Tibial nerve (tissue), 4 donors: ENCODE measurements around the gene RPS27. TPM values are rescaled to one million over a fixed set of nuclear protein-coding genes. Genes with fewer than 3 reads are reported as not detected.

ENCODE experiments used
- DNase-seq, 2 donors: peaks; one replicate each; pipeline ENCODE4 v3.0.0-alpha.2; 2019; ENCODE audit warnings: low spot score in 2 of 2
- H3K27ac ChIP-seq, 4 donors: fragments of 200-600 bp; sonication (generic) in 3 of 4; one replicate each; pipeline ENCODE4 v1.5.1; 2017 to 2019; ENCODE audit warnings: mild to moderate bottlenecking in 1 of 4
- H3K27me3 ChIP-seq, 2 donors: fragments of 200-600 bp; sonication (generic) in 1 of 2; one replicate each; pipeline versions ENCODE4 v1.5.1 to v1.6.0; 2017 to 2019
- H3K36me3 ChIP-seq, 3 donors: fragments of 200-600 bp; sonication (generic); one replicate each; pipeline ENCODE4 v1.5.1; 2018 to 2019
- H3K4me1 ChIP-seq, 4 donors: fragments of 200-600 bp; sonication (generic) in 3 of 4; one replicate each; pipeline ENCODE4 v1.5.1; 2017 to 2019
- H3K4me3 ChIP-seq, 4 donors: fragments of 200-600 bp; sonication (generic) in 3 of 4; one replicate each; pipeline ENCODE4 v1.5.1; 2017 to 2019; ENCODE audit warnings: mild to moderate bottlenecking in 1 of 4, moderate library complexity in 1 of 4
- H3K9me3 ChIP-seq, 4 donors: fragments of 200-600 bp; sonication (generic) in 3 of 4; one replicate each; pipeline ENCODE4 v1.5.1; 2017 to 2019
- EP300 ChIP-seq, 2 donors: sonication (generic); formaldehyde crosslinking; IDR thresholded peaks; one replicate each; pipeline ENCODE4 v1.6.1; 2017; ENCODE audit warnings: antibody characterized with exemption in 2 of 2, mild to moderate bottlenecking in 1 of 2
- POLR2A ChIP-seq, 2 donors: fragments of 450-650 bp; IDR thresholded peaks; one replicate each; pipeline ENCODE4 v1.6.1; 2017; ENCODE audit warnings: antibody characterized with exemption in 2 of 2, mild to moderate bottlenecking in 2 of 2, moderate library complexity in 2 of 2
- WGBS, 2 donors: methylation state at CpG; one replicate each; pipeline ENCODE4 v1.1.5; 2018; 5-methylcytosine and 5-hydroxymethylcytosine counted together
- total RNA-seq, 4 donors: library from RNA; depleted of rRNA; stranded (reverse); fragments of >200 nt; gene quantifications; one replicate each; pipeline ENCODE4 v1.1.0, GENCODE V29; 2016
- TF ChIP-seq, protein P1 (sequence below), 5 experiments: fragments of 200-600 bp in 3 of 5; fragments of 450-650 bp in 2 of 5; sonication (generic) in 3 of 5; IDR thresholded peaks; one replicate each; pipeline ENCODE4 v1.5.1; 2016 to 2019; ENCODE audit warnings: antibody characterized with exemption in 5 of 5, mild to moderate bottlenecking in 3 of 5, moderate library complexity in 2 of 5

RPS27 gene
- total RNA-seq, 4 donors from 2014 or later, result 1,383 to 1,928 (median 1,729) TPM

DNA sequence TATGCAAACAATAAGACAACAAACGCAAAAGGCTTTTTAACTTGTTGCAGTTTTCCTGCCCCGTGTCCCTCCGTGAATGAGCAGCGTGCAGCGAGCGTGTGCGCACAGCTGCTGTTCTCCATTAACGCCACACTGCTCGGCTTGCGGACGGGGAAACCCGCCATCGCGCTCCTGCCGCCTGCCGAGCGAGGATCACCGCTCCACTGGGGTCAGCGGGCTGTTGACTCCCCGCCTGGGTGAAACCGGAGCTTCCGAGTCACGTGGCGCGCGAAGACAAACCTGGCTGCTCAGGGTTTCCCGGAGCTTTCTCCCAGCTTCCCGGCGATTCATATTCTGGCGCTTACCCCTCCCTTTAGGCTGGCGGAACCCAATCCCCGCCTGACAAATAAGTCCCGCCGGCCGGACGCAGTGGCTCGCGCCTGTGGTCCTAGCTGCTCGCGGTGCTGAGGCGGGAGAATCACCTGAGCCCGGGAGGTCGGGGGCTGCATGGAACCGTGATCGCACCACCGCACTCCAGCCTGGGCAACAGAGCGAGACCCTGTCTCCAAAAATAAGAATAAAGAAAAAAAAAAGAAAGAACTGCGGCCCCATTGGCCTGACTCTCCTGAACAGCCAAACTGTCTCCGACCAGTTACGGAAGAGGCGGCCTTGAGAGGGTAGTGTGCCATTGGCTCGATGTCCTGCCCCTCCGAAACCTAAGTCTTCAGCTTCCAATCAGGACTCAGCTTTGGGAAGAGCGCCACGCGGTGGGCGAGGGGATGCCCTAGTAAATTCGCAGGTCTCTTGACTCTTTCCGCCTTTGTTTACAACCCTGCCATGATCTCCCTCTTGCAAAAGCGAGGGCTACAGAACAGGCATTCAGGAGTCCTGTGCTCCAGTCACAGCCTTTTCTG is 23.2 kb upstream of the RPS27 start, which contains the start of gene CREB3L4:
CREB3L4 (plus strand) TSS at position 796 of the 893 bp plus-strand sequence. CDS start 624 bp downstream, outside the sequence.
- TF ChIP-seq EP300 (IDR thresholded peaks at IDR 0.05), result peak in 1 of 2 donors; percentile 89
- TF ChIP-seq POLR2A (IDR thresholded peaks at IDR 0.05), result peak in 1 of 2 donors; percentile 66
- TF ChIP-seq, protein P1, sequence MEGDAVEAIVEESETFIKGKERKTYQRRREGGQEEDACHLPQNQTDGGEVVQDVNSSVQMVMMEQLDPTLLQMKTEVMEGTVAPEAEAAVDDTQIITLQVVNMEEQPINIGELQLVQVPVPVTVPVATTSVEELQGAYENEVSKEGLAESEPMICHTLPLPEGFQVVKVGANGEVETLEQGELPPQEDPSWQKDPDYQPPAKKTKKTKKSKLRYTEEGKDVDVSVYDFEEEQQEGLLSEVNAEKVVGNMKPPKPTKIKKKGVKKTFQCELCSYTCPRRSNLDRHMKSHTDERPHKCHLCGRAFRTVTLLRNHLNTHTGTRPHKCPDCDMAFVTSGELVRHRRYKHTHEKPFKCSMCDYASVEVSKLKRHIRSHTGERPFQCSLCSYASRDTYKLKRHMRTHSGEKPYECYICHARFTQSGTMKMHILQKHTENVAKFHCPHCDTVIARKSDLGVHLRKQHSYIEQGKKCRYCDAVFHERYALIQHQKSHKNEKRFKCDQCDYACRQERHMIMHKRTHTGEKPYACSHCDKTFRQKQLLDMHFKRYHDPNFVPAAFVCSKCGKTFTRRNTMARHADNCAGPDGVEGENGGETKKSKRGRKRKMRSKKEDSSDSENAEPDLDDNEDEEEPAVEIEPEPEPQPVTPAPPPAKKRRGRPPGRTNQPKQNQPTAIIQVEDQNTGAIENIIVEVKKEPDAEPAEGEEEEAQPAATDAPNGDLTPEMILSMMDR (IDR thresholded peaks at IDR 0.05), result peak in 4 of 5 experiments; percentile 29 to 64 (median 34)
- WGBS, 2 donors, result 0% methylated on average over 52 to 60 of the region's 60 CpGs
- Histone ChIP-seq H3K9me3 (no peaks in the 10 kb centered on the region), H3K4me3 (peak within 1 kb of the TSS; percentile 49 to 90 (median 66)), H3K4me1 (peaks cover 0 to 46% (median 27%) of the 10 kb centered on the region in 4 donors), H3K27ac (peak within 1 kb of the TSS; percentile 81 to 95 (median 94)), H3K36me3 (peaks cover 0 to 5% (median 0%) of the 10 kb centered on the region in 3 donors), H3K27me3 (no peaks in the 10 kb centered on the region)
- peak; percentile 82 to 84 for DNase-seq

DNA sequence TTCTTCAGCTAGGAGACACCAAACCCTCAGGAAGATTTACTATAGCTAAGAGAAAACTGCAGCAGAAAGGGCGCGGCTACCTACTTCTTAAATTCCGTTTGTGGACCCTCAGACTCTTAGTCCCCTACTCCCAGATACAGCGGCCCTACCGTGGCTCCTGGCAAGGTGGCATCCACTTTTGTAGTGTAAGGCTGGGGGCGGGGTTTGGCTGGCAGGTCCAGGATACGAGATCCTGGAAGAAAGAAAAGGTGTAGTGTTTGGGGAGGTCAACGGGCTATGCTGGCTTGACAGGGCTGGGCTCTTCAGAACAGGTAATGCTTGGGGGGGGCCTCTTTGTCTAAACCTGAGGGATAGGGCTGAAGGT is 22.6 kb upstream of the RPS27 start:
- peak overlapping the region; percentile 49 to 90 (median 66) for H3K4me3 ChIP-seq
- H3K9me3 ChIP-seq, result no peaks in the 10 kb centered on the region
- WGBS, 2 donors, result 7% methylated on average over 8 of the region's 8 CpGs
- peak overlapping the region; percentile 81 to 95 (median 94) for H3K27ac ChIP-seq
- no peak for DNase-seq
- no peaks in the 10 kb centered on the region for H3K27me3 ChIP-seq
- TF ChIP-seq EP300 (IDR thresholded peaks at IDR 0.05) (no peak), POLR2A (IDR thresholded peaks at IDR 0.05) (no peak)
- TF ChIP-seq, protein P1 (IDR thresholded peaks at IDR 0.05), result no peak
- H3K4me1 ChIP-seq, result peaks cover 0 to 40% (median 24%) of the 10 kb centered on the region in 4 donors
- peaks cover 0 to 11% (median 0%) of the 10 kb centered on the region in 3 donors for H3K36me3 ChIP-seq

DNA sequence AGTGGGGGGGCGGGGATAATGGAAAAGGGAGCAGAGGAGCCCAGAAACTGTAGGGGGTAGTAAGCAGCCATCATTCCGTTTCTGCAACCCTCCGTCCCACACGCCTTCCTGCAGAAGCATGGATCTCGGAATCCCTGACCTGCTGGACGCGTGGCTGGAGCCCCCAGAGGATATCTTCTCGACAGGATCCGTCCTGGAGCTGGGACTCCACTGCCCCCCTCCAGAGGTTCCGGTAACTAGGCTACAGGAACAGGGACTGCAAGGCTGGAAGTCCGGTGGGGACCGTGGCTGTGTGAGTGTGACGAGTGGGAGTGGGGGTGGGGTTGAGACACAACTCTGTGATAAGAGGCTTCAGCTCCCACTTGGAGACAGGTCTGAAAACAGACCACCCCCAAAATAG is 22.2 kb upstream of the RPS27 start:
- DNase-seq, result no peak
- H3K27ac ChIP-seq, result peak overlapping the region in 3 of 4 donors; percentile 94 to 95 (median 95)
- TF ChIP-seq, protein P1 (IDR thresholded peaks at IDR 0.05), result no peak
- TF ChIP-seq POLR2A (IDR thresholded peaks at IDR 0.05), result no peak
- TF ChIP-seq EP300 (IDR thresholded peaks at IDR 0.05), result no peak
- no peaks in the 10 kb centered on the region for H3K9me3 ChIP-seq
- peaks cover 0 to 40% (median 24%) of the 10 kb centered on the region in 4 donors for H3K4me1 ChIP-seq
- WGBS, 2 donors, result 18 to 26% methylated on average over 12 to 13 of the region's 13 CpGs
- peak overlapping the region in 3 of 4 donors; percentile 49 to 90 (median 69) for H3K4me3 ChIP-seq
- peaks cover 0 to 15% (median 0%) of the 10 kb centered on the region in 3 donors for H3K36me3 ChIP-seq
- no peaks in the 10 kb centered on the region for H3K27me3 ChIP-seq

DNA sequence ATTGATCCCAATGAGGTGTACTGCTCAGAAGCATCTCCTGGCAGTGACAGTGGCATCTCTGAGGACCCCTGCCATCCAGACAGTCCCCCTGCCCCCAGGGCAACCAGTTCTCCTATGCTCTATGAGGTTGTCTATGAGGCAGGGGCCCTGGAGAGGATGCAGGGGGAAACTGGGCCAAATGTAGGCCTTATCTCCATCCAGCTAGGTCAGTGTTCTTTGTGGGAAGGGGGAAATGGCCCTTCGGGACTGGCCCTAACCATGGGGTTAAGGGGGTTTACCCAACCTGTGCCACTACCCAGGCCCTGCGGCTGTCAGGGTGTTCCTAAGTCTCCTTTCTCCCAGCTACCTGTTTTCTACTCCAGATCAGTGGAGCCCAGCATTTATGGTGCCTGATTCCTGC is 21.6 kb upstream of the RPS27 start:
- Histone ChIP-seq H3K36me3 (peaks cover 0 to 21% (median 0%) of the 10 kb centered on the region in 3 donors), H3K27ac (peak overlapping the region in 2 of 4 donors; percentile 94 to 95), H3K27me3 (no peaks in the 10 kb centered on the region), H3K9me3 (no peaks in the 10 kb centered on the region), H3K4me1 (peaks cover 0 to 38% (median 23%) of the 10 kb centered on the region in 4 donors), H3K4me3 (no peak overlapping the region)
- TF ChIP-seq EP300 (IDR thresholded peaks at IDR 0.05), result no peak
- WGBS, 2 donors, result 95 to 100% methylated on average over 2 of the region's 2 CpGs
- no peak for DNase-seq

DNA sequence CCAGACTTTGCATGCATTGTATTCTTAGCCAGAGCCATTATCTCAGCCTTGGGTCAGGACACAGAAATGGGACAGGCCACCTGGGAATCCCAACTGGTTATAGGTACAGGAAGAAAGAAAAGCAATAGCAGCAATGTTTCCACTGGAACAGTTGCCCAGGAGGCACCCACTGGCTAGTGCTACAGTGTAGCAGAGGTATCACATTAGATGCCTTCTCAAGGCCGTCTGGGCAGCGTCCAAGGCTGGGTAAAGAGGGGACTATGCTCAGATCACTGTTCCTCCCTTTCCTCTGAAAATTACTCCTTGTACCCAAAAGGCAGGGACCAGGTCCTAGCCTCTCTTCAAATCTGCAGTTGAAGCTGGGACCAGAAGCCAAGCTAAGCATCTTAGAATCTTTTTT is 20.2 kb upstream of the RPS27 start:
- peaks cover 0 to 34% (median 0%) of the 10 kb centered on the region in 3 donors for H3K36me3 ChIP-seq
- TF ChIP-seq, protein P1 (IDR thresholded peaks at IDR 0.05), result no peak
- TF ChIP-seq EP300 (IDR thresholded peaks at IDR 0.05) (no peak), POLR2A (IDR thresholded peaks at IDR 0.05) (no peak)
- no peaks in the 10 kb centered on the region for H3K9me3 ChIP-seq
- H3K4me1 ChIP-seq, result peaks cover 0 to 27% (median 18%) of the 10 kb centered on the region in 4 donors
- no peak overlapping the region for H3K4me3 ChIP-seq
- WGBS, 2 donors, result 88 to 89% methylated on average over 2 of the region's 2 CpGs
- no peak overlapping the region for H3K27ac ChIP-seq
- H3K27me3 ChIP-seq, result no peaks in the 10 kb centered on the region
- no peak for DNase-seq
